ENCODE data around the gene TSPAN9.

TSPAN9 gene

GRCh38 chr12:3257411-3257810, 180.2 kb downstream of the TSPAN9 start:
- H3K9me3 Mint-ChIP-seq: no peaks in the 10 kb centered on the region

GRCh38 chr12:3259973-3260372, 182.8 kb downstream of the TSPAN9 start:
- no peak for ATAC-seq
- peak overlapping the region in 1 of 2 donors; percentile 57 for H3K27ac Mint-ChIP-seq
- H3K9me3 Mint-ChIP-seq: no peaks in the 10 kb centered on the region
- DNase-seq: no peak
- no peaks in the 10 kb centered on the region for H3K4me1 Mint-ChIP-seq
- H3K27me3 Mint-ChIP-seq: no peaks in the 10 kb centered on the region
- H3K4me3 Mint-ChIP-seq: no peak overlapping the region

More at GRCh38 chr12:3257411-3257810, 180.2 kb downstream of the TSPAN9 start:
- Mint-ChIP-seq H3K4me1 (no peaks in the 10 kb centered on the region), H3K27ac (no peak overlapping the region), H3K27me3 (no peaks in the 10 kb centered on the region), H3K4me3 (no peak overlapping the region)
- DNase-seq: no peak
- ATAC-seq: no peak

- DNase-seq (no peak), ATAC-seq (no peak)
- H3K27ac Mint-ChIP-seq: no peak overlapping the region
- H3K4me3 Mint-ChIP-seq: no peak overlapping the region
- H3K9me3 Mint-ChIP-seq: no peaks in the 10 kb centered on the region
- peaks cover 12% of the 10 kb centered on the region for H3K27me3 Mint-ChIP-seq
- H3K4me1 Mint-ChIP-seq: no peaks in the 10 kb centered on the region
Measured at GRCh38 chr12:3261782-3262359, 184.7 kb downstream of the TSPAN9 start.

- peak overlapping the region in 1 of 2 donors; percentile 43 for H3K27ac Mint-ChIP-seq
- H3K27me3 Mint-ChIP-seq: peaks cover 18% of the 10 kb centered on the region
- ATAC-seq: no peak
- no peaks in the 10 kb centered on the region for H3K9me3 Mint-ChIP-seq
- no peak for DNase-seq
- H3K4me3 Mint-ChIP-seq: no peak overlapping the region
- no peaks in the 10 kb centered on the region for H3K4me1 Mint-ChIP-seq
Measured at GRCh38 chr12:3262470-3262869, 185.3 kb downstream of the TSPAN9 start.

- H3K9me3 Mint-ChIP-seq: no peaks in the 10 kb centered on the region
- DNase-seq: no peak
- H3K4me1 Mint-ChIP-seq: no peaks in the 10 kb centered on the region
- ATAC-seq: no peak
- H3K27ac Mint-ChIP-seq: no peak overlapping the region
- H3K27me3 Mint-ChIP-seq: peaks cover 26% of the 10 kb centered on the region
- H3K4me3 Mint-ChIP-seq: no peak overlapping the region
Measured at GRCh38 chr12:3263282-3263681, 186.1 kb downstream of the TSPAN9 start.

GRCh38 chr12:3263939-3264922, 187.1 kb downstream of the TSPAN9 start:
- no peak for ATAC-seq
- Mint-ChIP-seq H3K27me3 (peaks cover 35% of the 10 kb centered on the region), H3K4me3 (no peak overlapping the region), H3K27ac (no peak overlapping the region), H3K9me3 (no peaks in the 10 kb centered on the region), H3K4me1 (no peaks in the 10 kb centered on the region)
- no peak for DNase-seq

GRCh38 chr12:3265406-3265805, 188.2 kb downstream of the TSPAN9 start:
- no peak overlapping the region for H3K4me3 Mint-ChIP-seq
- DNase-seq: no peak
- ATAC-seq: no peak
- H3K9me3 Mint-ChIP-seq: no peaks in the 10 kb centered on the region
- peaks cover 43% of the 10 kb centered on the region for H3K27me3 Mint-ChIP-seq
- H3K4me1 Mint-ChIP-seq: no peaks in the 10 kb centered on the region
- H3K27ac Mint-ChIP-seq: no peak overlapping the region

- Mint-ChIP-seq H3K27me3 (peaks cover 43% of the 10 kb centered on the region), H3K9me3 (no peaks in the 10 kb centered on the region), H3K4me3 (no peak overlapping the region), H3K4me1 (no peaks in the 10 kb centered on the region), H3K27ac (no peak overlapping the region)
- ATAC-seq: no peak
- DNase-seq: no peak
Measured at GRCh38 chr12:3266638-3267037, 189.5 kb downstream of the TSPAN9 start.

GRCh38 chr12:3267690-3268089, 190.5 kb downstream of the TSPAN9 start:
- H3K27ac Mint-ChIP-seq: no peak overlapping the region
- H3K9me3 Mint-ChIP-seq: no peaks in the 10 kb centered on the region
- H3K4me1 Mint-ChIP-seq: no peaks in the 10 kb centered on the region
- no peak overlapping the region for H3K4me3 Mint-ChIP-seq
- no peak for DNase-seq
- ATAC-seq: no peak
- H3K27me3 Mint-ChIP-seq: peaks cover 43% of the 10 kb centered on the region

GRCh38 chr12:3269594-3269993, 192.4 kb downstream of the TSPAN9 start:
- no peaks in the 10 kb centered on the region for H3K9me3 Mint-ChIP-seq
- H3K27ac Mint-ChIP-seq: peak overlapping the region in 1 of 2 donors; percentile 74
- ATAC-seq (no peak), DNase-seq (no peak)
- no peak overlapping the region for H3K4me3 Mint-ChIP-seq
- H3K4me1 Mint-ChIP-seq: no peaks in the 10 kb centered on the region
- H3K27me3 Mint-ChIP-seq: peaks cover 45% of the 10 kb centered on the region

- Mint-ChIP-seq H3K4me1 (no peaks in the 10 kb centered on the region), H3K4me3 (no peak overlapping the region), H3K9me3 (no peaks in the 10 kb centered on the region), H3K27ac (no peak overlapping the region), H3K27me3 (peaks cover 48% of the 10 kb centered on the region)
- ATAC-seq: no peak
- no peak for DNase-seq
Measured at GRCh38 chr12:3271146-3271545, 194.0 kb downstream of the TSPAN9 start.

GRCh38 chr12:3271639-3272038, 194.5 kb downstream of the TSPAN9 start:
- Mint-ChIP-seq H3K27me3 (peaks cover 48% of the 10 kb centered on the region), H3K9me3 (no peaks in the 10 kb centered on the region), H3K4me3 (no peak overlapping the region), H3K4me1 (no peaks in the 10 kb centered on the region), H3K27ac (no peak overlapping the region)
- no peak for DNase-seq
- no peak for ATAC-seq

GRCh38 chr12:3272958-3273357, 195.8 kb downstream of the TSPAN9 start:
- Mint-ChIP-seq H3K27ac (no peak overlapping the region), H3K9me3 (no peaks in the 10 kb centered on the region), H3K27me3 (peaks cover 37% of the 10 kb centered on the region), H3K4me3 (no peak overlapping the region), H3K4me1 (no peaks in the 10 kb centered on the region)
- DNase-seq: no peak
- no peak for ATAC-seq

- DNase-seq (no peak), ATAC-seq (no peak)
- Mint-ChIP-seq H3K27me3 (peaks cover 32% of the 10 kb centered on the region), H3K9me3 (no peaks in the 10 kb centered on the region), H3K27ac (no peak overlapping the region), H3K4me1 (no peaks in the 10 kb centered on the region), H3K4me3 (no peak overlapping the region)
Measured at GRCh38 chr12:3273409-3273853, 196.3 kb downstream of the TSPAN9 start.

- H3K4me1 Mint-ChIP-seq: no peaks in the 10 kb centered on the region
- no peak overlapping the region for H3K27ac Mint-ChIP-seq
- H3K4me3 Mint-ChIP-seq: peak overlapping the region in 1 of 2 donors; percentile 20
Measured at GRCh38 chr12:3274664-3275063, 197.5 kb downstream of the TSPAN9 start.

More at GRCh38 chr12:3274664-3275063, 197.5 kb downstream of the TSPAN9 start:
- no peak for DNase-seq
- Mint-ChIP-seq H3K9me3 (no peaks in the 10 kb centered on the region), H3K27me3 (peaks cover 20% of the 10 kb centered on the region)
- no peak for ATAC-seq
